GM12801 (cell line): Measurements from ENCODE around the gene SERINC5.

Source experiments
- TF ChIP-seq, protein P1 (sequence below): IDR thresholded peaks from one replicate; pipeline ENCODE4 v1.5.1; 2011; ENCODE audit warnings: control low read depth; ENCODE audit not compliant: insufficient read length; ENCODE audit errors: extremely low read depth

The SERINC5 gene

DNA sequence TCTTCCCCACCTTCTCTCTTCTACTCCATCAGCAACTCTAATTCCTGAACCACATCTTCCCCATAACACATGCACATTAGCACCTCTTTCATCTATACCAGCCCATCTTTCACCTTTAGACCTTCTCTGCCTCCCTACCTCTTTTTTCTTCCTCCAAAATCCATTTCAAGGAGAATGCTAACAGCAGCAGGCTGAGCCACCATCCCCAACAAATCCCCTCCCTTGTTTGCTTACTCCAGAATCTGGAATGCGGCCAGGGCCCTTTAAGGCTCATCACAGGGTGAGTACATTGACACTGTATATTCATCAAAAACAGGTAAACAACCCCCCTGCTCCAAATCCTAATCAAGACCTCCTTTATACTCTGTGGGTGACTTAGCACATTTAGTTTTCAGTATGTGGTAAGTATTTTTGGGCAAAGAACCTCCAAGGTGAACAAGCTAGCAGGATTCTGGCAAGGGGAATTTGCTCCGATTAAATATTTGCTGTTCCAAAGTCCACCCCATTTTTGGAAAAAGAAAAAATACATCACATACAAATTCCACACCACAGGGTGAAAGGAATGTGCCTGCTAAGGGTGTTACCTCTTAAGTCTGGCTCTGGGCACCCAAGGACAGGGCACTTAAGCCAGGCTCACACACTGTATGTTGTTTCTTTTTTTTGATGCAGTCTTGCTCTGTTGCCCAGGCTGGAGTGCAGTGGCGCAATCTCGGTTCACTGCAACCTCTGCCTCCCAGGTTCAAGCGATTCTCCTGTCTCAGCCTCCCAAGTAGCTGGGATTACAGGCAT lies 71.4 kb downstream of the SERINC5 start:
- TF ChIP-seq, protein P1, sequence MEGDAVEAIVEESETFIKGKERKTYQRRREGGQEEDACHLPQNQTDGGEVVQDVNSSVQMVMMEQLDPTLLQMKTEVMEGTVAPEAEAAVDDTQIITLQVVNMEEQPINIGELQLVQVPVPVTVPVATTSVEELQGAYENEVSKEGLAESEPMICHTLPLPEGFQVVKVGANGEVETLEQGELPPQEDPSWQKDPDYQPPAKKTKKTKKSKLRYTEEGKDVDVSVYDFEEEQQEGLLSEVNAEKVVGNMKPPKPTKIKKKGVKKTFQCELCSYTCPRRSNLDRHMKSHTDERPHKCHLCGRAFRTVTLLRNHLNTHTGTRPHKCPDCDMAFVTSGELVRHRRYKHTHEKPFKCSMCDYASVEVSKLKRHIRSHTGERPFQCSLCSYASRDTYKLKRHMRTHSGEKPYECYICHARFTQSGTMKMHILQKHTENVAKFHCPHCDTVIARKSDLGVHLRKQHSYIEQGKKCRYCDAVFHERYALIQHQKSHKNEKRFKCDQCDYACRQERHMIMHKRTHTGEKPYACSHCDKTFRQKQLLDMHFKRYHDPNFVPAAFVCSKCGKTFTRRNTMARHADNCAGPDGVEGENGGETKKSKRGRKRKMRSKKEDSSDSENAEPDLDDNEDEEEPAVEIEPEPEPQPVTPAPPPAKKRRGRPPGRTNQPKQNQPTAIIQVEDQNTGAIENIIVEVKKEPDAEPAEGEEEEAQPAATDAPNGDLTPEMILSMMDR, result no peak

DNA sequence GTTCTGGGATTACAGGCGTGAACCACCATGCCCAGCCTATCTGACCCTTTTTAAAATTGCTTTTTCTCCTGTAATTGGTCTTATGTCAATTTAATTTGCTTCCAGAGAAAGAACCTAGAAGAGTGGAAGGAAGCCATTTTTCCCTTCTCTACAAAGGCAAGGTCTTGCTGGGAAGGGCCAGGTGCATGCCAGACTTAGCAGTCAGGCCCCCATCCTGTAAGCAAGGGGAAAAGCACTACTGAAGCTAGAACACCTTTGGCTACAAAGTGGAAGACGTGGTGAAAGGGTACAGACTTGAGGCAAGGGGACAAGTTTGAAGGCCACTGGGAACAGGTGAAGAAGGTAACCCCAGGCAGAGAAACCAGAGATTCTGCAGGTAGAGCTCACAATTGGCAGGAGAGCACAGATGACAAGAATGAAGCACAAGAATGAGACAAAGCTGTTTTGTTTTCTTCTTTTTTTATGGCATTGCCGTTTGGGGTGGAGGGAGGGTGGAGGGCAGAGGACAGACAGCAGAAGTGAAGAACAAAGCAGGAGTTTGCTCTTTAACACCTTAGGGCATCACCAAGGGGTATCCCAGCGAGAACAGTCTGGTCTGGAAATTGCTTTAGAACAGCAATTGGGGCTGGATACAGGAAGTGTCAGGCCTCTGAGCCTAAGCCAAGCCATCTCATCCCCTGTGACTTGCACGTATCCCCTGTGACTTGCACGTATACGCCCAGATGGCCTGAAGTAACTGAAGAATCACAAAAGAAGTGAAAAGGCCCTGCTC lies 72.9 kb downstream of the SERINC5 start:
- TF ChIP-seq, protein P1, result no peak

DNA sequence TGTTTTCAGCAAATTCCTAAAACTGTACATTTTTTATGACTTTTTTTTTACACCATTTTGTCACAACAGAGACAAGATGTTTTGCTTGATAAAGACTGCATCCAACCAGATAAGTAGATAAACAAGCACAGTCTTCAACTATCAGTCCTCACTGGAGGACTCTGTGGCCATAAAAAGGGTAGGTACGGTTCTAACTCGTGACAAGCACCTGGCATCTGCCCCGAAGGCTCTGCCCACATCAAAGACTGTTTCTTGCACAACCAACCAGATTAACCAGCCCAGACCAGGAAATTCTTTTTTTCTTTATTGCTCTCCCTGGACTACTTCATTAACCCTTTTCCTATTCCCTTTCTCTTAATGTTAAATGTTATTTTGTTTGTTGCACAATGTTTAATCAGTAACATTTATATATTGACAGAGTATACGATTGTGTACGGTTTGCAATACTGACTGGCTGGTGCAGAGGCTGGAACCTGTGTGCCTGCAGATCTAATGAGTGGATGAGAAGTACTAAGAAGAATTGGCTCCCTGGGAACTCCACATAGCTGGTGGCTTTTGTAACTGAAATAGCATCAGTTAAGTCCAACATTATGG lies 74.1 kb downstream of the SERINC5 start:
- TF ChIP-seq, protein P1, result no peak

DNA sequence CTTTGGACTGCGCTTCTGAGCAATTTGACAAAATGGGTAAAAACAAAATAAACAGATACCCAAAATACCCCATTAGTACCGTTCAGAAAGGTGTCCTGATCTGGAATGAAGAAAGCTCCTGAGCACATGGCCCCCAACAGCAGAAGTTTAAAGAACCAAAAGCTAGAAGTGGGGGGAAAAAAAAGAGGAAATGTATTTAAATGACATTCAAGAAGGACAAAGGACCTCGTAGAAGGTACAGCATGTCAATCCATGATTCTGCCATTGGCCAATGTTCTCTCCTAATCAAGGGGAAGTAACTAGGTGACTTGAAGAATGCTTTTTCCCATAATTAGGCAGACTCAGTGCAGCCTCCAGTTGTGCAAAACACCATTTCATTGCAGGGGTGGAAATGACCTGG lies 78.6 kb downstream of the SERINC5 start:
- TF ChIP-seq, protein P1, result no peak

DNA sequence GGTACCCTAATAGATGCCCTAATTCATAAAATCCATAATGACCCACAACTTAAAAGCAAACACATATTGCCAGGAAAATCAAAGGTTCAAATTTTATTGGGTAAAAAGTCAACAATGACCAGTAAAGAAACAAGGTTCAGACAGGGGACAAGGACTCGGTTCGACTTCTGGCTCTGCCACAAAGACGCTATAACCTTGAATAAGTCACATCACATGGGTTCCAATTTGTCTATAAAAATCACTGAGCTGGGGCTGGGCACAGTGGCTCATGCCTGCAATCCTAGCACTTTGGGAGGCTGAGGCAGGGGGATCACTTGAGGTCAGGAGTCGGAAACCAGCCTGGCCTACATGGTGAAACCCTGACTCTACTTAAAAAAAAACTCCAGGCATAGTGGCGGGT lies 80.5 kb downstream of the SERINC5 start:
- TF ChIP-seq, protein P1, result no peak

DNA sequence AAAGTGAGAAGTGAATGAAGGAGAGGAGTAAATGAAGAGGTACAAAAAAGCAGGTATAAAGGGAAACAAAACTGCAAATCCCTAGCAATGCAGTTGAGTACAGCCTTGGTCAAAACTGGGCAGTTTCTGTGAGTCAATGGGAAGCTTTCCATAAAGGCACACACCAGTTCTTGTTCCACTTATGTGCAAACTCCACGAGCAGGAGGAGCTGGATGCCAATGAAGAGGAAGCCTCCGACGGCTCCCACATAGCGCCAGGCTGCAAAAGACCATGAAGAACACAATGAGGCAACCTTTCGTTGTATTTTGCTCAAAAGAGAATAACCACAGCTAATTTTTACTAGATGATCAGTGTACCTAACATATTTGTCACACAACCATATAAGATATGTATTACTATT lies 81.1 kb downstream of the SERINC5 start:
- TF ChIP-seq, protein P1, result no peak

DNA sequence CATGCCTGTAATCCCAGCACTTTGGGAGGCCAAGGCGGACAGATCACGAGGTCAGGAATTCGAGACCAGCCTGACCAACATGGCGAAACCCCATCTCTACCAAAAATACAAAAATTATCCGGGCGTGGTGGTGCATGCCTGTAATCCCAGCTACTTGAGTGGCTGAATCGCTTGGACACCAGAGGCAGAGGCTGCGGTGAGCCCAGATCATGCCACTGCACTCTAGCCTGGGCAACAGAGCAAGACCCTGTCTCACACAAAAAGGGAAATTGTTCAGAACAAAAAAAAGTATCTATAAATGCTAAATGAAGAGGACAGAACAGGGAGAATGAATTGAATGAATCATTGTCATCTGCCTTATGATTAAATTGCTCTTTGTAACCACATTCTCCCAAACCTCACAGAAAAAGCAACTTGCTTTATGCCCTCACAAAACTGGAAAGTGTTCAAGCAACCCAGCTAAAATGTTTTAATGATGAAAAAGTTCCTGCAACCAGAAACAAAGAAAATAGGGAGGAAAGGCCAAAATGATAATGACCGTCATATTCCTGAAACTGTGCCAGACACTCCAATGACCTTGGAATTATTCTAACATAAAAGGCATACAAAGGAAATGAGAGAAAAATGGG lies 83.7 kb downstream of the SERINC5 start:
- TF ChIP-seq, protein P1, result no peak
